H1 (cell line): ENCODE data around the gene UMOD. TPM values are rescaled to one million over a fixed set of nuclear protein-coding genes. Genes with fewer than 3 reads are reported as not detected.

Source experiments
- BRCA1 ChIP-seq: IDR thresholded peaks from 2 replicates; pipeline ENCODE4 v1.6.1; 2012; ENCODE audit warnings: low read depth, low read length, improper control_type of control experiment
- KDM4A ChIP-seq: IDR thresholded peaks from one replicate; pipeline ENCODE4 v1.7.1; 2012; ENCODE audit warnings: low read depth, mild to moderate bottlenecking, moderate library complexity, low read length, inconsistent platforms; ENCODE audit not compliant: severe bottlenecking
- RAD21 ChIP-seq, 2 experiments: IDR thresholded peaks in 1 of 2; conservative IDR thresholded peaks in 1 of 2; 2 replicates each; pipeline ENCODE4 v1.6.1; 2011; ENCODE audit warnings: low read depth in 2 of 2, low read length in 2 of 2, improper control_type of control experiment in 1 of 2, inconsistent platforms in 1 of 2, mild to moderate bottlenecking in 1 of 2, moderate library complexity in 1 of 2
- SP2 ChIP-seq: IDR thresholded peaks from 2 replicates; pipeline ENCODE4 v1.6.1; 2012; ENCODE audit warnings: mild to moderate bottlenecking, low read length, inconsistent platforms
- polyA plus RNA-seq, 7 experiments: library from polyadenylated mRNA; depleted of rRNA in 3 of 7; stranded (reverse) in 5 of 7; unstranded in 2 of 7; fragments of >200 nt in 5 of 7; fragments of 200-250 nt in 2 of 7; gene quantifications; 1 replicate in 5 of 7; 2 replicates in 1 of 7; 4 replicates in 1 of 7; pipeline versions ENCODE4 v1.2.1 to v1.2.3, GENCODE V29; 2011 to 2013; ENCODE audit warnings: missing spikeins in 2 of 7, mixed read lengths in 2 of 7
- total RNA-seq: library from RNA; stranded (reverse); fragmentation: NEBNext Ultra II Directional; extraction: Animal tissue kit (Norgen Biotek cat#: 25700); gene quantifications from 2 replicates; pipeline ENCODE4 v1.2.1, GENCODE V29; 2021
- TF ChIP-seq, protein P1 (sequence below): IDR thresholded peaks from 2 replicates; pipeline ENCODE4 v1.6.1; 2011; ENCODE audit warnings: low read depth, mild to moderate bottlenecking, low read length; ENCODE audit not compliant: insufficient read depth

The UMOD gene
- total and polyA plus RNA-seq, 2 of the 8 experiments (the other 6 are each of a cell fraction or from before 2014, with no cell fraction given), result not detected

DNA sequence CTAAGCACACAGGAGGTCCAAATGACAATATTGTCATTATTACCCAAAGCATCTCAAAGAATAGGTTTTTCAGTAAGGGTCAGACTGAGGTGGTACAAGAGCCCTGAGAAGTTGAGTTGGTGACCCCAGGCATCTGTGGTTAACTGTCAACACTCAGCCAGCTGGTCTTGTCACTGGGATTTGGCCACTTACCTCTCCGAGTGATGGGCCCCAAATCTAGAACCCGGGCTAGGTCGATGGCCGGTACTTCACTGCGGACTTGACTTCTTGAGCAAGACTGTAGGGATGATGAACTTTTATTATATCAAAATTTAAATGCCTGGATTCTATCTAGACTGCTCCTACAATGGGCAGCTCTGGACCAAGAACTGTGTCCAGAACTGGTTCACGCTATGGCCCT, 36.8 kb downstream of the UMOD start (continued):
- TF ChIP-seq RAD21 (IDR thresholded peaks at IDR 0.05 in 1 of 2, conservative IDR thresholded peaks at IDR 0.05 in 1 of 2; ENCODE audit: low read depth in 2 of 2, low read length in 2 of 2) (no peak), SP2 (no peak), KDM4A (no peak), BRCA1 (no peak)
- TF ChIP-seq, protein P1, sequence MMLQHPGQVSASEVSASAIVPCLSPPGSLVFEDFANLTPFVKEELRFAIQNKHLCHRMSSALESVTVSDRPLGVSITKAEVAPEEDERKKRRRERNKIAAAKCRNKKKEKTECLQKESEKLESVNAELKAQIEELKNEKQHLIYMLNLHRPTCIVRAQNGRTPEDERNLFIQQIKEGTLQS, result no peak
